Measurements from ENCODE around the gene LCN10.

- TF ChIP-seq EP300 (IDR thresholded peaks at IDR 0.05) = no peak
- TF ChIP-seq CTCF (IDR thresholded peaks at IDR 0.05) = no peak
- TF ChIP-seq POLR2A (IDR thresholded peaks at IDR 0.05) = no peak
- no peak for TF ChIP-seq POLR2AphosphoS5 (IDR thresholded peaks at IDR 0.05)
These were observed 34.8 kb downstream of the LCN10 start for GRCh38 chr9:136707849-136708517.
